HG03064 (cell line): ENCODE results near the gene CTNNBIP1.

Source experiments
- ATAC-seq: cut with Tn5 transposase; IDR thresholded peaks from one replicate; pipeline ENCODE4 v1.9.1; 2021; ENCODE audit warnings: low read depth; ENCODE audit not compliant: unreplicated experiment

CTNNBIP1 gene

DNA sequence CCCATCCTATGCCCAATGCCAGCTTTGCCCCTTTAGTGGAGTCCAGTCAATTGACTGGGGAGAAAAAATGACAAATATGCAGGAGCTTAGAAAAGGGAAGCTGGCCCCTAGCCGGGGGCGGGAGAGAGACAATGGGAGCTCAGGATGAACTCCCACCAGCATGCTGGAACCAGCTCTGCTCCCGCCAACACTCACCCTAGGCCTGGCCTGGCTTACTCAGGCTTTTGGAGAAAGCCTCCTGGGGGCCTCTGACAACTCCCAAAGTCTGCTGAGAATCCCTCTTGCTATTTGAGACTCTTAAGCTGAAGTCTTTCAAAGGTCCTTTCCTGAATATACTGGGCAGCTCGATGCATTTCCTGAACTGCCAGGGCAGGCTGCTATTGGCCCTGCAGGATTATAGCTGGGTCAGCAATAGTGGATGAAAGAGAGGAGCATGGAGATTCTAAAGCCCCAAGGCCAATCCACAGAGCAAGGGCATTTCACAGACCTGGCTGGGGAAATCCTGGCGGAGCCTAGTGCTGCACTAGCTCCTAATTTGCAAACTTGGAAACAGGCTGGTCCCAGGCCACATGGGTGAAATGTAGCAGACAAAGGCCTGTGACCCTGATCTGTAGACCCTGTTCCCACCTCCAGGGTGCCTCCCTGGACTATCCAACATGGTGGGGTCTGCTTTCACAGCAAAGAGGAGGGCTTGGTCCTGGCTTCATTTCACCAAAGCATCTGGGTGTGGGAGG is 50.6 kb downstream of the CTNNBIP1 start:
- ATAC-seq: no peak

DNA sequence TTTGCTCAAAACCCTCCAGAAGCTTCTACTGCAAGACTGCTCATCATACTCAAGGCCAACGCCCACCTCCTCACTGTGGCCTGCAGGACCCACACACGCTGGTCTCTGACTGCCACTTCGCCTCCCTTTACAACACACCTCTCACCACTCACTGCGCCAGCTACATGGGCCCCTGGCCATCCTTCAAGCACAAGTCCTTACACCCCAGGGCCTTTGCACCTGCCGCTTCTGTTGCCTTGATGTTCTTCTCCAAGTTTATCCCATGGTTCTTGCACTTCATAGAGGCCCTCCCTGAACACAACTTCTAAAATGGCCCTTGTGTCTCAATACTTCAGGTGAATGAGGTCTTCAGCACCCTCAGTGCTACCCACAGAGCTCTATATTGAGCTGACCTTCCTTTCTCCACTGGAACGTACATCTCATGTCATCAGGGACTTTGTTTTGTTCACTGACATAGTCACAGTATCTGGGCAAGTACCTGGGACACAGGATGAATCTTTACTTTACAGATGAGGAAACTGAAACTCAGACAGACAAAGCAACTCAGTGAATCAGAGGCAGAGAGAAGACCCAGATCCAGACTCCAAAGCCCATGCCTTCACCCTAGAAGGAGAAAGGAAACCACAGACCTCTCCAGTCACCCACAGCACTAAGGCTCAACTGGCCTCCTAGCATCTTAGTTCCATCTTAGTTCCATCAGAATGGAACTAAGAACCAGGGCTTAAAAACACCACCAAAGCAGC is 51.6 kb downstream of the CTNNBIP1 start:
- ATAC-seq: no peak

DNA sequence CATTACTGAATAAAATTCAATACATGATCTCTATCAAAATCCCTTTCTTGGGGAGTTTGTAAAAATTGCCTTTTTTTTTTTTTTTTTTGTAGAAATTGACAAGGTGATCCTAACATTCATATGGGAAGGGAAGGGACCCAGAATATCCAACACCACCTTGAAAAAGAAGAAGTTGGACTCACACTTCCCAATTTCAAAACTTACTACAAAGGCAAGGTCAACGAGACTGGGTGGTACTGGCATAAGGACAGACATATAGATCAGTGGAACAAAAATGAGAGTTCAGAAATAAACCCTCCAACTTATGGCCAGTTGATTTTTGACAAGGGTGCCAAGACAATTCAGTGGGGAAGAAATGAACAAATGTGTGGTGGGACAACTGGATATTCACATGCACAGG is 54.9 kb downstream of the CTNNBIP1 start:
- ATAC-seq: no peak

DNA sequence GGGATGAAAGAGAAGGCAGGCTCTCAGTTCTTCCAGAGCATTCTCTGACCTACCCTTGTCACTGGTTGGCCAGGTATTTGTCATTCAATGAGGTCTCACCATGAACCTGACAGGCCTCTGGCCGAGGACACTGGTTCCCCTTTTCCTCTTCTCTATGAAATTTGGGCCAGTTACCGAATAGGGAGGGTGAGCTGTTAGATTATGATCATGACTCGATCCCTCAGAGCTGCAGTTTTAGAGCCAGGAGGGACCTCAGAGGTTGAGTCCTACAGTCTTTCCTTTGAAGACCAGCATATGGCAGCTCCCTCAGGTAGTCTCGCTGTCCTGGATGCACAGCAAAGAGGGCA is 56.8 kb downstream of the CTNNBIP1 start:
- ATAC-seq: no peak

DNA sequence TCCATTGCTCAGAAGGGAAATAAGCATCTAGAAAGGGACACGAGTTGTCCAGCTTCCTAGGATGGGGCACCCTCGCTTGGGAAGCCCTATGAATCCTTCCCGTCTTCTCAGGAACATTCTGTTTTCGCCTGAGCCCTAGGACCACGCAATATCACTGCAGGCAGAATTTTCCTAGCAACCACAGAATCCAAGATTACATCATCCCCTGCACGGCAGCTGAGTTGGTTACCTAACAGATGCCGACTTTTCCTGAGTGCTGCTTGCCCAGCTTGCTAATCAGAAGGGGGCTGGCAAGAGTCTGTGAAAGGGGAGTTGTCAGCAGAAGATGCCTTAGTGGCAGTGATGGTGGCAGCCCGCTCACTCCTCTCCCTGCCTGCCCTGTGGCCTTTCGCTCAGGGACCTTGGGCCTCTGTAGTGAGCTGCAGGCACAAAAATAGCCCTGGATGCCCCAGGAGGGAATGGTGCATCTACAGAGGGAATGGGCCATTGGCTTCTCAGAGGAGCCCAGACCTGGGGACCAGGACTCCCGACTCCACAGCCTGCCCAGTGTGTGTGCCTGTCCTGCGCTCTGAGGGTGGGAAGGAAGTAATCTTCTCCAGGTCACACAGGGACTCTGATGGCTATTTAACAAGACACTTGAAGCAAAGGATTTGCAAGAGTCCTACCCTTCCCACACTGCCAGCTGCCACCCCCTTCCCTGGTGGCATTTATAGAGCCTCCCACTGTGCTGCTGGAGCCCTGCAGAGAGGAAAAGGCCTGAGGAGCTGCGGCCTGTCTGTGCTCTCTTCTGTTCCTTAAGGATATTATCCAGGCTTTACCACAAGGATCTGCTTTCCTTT is 57.4 kb downstream of the CTNNBIP1 start:
- ATAC-seq: no peak

DNA sequence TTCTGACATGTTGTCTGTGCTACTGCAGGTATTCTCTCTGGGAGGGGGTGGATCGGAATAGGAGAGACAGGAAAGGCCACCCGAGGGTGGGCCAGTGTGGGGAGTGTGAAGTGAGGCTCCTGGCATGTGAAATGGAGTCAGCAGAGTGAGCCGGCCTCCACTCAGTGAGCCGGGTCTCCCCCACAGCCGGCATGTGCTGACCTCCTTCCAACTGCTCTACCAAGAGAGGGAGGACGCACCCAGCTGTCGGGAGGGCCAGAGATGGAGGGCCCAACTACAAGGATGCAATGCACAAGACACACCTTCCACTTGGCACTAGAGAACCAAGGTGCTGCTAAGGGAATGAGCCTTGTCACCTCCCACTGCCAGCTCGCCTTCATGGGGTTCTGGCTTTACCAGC is 58.1 kb downstream of the CTNNBIP1 start:
- ATAC-seq: no peak

DNA sequence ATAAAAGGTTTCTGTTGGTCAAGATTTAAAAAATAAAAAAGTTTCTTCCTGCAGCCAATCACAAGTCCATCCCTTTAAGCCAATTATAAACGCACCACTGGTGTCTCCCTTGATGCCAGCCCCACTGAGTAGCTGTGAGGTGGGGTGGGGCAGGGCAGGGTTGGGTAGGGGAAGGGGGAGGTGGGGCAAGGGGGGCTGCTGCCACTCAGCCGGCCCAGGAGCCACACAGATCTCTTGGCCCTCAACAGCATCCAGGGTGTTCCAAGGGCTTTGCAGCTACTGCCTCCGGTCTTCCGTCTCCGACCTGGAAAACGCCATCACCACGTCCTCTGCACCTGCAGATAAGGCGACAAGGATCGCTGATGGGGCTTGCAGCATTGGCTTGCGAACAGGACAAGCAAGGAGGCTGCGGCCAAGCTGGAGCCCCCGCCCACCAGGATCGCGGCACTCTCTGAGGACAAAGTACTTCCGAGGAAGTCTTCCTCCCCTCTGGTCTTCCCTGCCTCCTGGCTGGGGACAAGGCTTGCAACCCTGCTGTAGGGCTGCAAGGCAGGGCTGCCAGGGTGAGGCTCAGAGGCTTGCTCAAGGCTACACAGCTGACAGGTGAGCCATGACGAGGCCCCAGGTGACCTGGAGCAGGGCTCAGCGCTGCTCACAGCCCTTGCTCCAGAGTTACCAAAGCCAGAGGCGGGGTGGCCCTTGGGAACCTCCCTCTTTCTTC is 59.5 kb downstream of the CTNNBIP1 start:
- no peak for ATAC-seq

DNA sequence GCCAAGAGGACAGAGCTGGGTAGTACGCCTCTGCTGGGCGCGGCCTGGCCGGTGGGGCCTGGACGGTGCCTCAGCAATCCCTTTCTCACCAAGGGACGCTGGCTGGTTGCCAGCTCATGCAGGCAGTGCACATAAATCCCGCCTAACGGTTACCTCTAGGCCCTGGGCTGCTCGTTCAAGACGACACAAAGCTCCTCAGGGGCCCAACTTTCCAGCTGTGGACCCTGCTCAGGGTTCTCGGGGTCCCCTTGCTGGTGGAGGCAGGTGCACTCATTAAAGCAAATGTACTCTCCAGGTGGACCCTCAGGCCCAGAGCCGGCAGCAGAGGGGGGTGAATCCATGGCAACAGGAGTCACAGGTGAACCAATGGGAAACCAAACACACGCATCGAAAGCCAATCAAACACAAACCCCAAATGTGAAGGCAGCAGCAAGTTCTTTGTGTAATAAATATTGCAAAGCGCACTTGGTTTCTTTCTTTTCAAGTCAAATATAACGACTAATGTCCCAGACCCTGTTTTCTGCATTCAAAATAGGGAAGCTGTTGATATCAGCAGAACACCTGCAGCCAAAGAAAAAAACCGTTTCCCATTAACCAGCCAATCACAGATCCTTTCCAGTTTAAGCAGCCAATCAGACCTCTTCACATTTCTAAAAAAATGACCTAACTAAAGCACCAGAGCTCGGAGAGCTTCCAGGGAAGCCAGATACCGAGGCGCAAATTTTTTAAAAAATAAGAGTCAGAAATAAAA is 60.2 kb downstream of the CTNNBIP1 start:
- ATAC-seq: no peak

DNA sequence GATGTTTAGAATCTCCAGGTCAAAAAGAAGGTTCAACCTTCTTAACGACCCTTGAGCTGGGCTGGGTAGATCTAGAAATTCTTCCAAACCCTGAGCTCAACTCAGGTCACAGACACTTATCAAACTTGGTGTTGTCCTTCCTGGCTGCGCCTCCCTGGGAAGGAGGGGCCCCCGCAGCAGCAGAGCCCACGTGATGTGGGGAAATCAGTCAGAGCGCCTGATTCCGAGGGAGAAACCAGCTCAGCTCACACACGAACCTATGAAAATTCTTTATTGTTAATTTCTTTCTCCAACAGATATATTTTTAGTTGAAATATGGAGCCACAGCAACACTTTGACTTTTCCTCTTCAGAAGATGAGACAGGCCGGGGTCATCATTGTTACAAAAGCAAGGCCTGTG is 62.0 kb downstream of the CTNNBIP1 start:
- no peak for ATAC-seq

DNA sequence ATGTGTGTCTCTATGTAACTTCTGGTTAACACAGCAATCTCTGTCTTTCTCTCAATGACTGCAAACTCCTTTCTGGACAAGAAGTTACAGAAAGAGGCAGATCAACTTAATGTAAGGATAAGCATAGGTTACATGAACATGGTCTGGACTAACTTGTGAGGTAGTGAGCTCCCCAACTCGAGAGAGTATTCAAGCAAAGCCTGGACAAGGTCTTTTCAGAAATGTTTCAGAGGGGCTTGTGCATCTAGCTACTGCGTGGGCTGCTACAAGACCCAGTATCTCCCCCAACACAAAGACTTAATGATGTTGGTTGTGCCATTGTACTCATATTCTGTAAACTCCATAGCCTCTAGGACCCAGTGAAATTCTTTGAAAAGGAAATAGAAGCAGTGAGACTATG is 62.8 kb downstream of the CTNNBIP1 start:
- no peak for ATAC-seq

DNA sequence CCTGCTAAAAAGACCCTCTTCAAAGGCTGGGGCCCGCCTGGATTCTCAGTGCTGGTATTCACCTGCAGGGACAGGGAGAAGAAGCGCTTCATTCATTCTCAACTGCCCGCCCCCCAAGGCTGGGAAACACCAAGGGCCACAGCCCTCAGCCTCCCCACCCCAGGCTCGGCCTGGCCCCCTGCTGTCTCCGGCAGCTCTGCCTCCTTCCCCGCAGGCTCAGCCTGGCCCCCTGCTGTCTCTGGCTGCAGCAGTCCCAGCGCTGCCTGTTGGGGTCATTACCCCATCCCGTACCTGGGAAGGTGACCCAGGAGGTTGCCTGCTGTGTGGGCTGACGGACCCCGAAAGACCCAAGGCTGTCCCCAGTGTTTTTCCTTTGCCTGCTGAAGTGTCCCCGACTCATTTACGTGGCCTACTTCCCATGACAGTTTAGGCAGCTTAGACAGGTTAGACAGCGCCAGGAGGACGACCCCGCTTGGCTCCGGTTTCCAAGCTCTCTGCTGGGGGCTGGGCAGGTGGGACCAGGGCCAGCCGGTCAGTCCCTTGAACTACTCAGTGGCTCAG is 63.4 kb downstream of the CTNNBIP1 start:
- no peak for ATAC-seq

DNA sequence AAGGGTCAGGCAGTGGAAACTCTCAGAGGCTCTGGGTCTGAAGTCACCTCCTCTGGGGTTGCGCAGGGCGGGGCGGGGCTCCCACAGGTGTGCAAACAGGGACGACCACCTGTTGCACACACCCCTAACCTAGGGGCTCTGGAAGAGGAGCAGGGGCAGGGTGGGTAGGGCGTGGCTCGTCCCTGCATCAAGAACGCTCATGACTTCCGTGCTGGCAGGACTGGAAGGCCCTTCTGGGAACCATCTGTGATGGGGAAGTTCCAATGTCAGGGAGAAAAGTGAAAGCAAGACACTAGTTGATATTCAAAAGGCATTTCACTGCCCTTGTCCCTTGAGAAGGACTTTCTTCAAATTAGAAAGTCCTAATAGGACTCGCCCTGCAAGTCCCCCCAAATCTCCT is 64.2 kb downstream of the CTNNBIP1 start:
- ATAC-seq: no peak

DNA sequence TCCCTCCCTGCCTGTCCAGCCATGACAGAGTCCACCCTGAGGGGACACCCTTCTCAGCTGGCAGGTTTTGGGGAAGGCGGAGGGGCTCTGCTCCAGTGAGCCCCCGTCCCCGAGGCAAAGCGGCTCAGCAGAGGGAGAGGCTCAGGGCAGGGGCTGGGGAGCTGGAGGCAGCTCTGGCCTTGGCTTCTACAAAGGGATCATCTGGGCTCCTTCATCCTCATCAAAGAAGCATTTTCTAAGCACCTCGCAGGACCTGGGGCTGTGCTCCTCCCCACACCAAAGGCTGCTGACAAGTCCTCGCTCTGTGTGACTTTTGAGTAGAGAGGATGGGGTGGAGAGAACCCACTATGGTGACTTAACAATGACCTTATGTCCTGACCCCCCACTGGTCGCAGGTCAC is 65.3 kb downstream of the CTNNBIP1 start:
- ATAC-seq: no peak

DNA sequence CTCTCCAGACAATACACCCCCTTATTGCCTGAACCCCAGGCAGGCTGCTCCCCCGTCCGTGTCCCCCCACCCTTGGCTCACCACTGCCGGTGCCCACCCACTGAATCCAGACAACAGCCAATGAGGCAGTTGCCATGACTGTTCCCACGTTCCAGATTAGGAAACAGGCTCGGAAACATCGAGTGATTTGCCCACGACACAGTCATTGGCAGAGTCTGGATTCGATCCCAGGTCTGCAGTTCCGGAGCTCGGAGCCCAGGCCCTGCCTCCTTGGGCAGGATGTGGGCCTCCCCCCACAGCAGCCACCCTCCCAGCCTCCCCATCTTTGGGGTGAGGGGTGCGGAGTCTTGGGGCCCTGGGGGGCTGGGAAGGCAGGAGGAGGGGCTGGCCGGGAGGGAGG is 66.0 kb downstream of the CTNNBIP1 start:
- ATAC-seq: no peak

DNA sequence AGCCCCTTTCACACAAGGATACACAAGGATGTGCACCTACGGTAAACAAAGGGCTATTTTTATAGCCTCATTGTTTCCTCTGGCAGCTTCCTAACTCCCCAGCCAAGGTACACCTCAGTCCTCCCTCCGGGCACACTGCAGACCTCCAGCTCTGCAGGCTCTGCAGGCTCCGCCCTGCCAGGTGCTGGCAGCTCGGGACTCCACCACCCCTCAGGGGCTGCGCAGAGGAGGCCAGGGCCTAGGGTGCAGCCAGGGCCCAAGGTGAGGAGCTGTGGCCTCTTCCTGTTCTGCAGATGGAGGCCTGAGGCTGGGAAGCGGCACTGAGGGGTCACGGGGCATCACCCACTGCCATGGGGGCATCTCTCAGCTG is 66.5 kb downstream of the CTNNBIP1 start:
- ATAC-seq: no peak

DNA sequence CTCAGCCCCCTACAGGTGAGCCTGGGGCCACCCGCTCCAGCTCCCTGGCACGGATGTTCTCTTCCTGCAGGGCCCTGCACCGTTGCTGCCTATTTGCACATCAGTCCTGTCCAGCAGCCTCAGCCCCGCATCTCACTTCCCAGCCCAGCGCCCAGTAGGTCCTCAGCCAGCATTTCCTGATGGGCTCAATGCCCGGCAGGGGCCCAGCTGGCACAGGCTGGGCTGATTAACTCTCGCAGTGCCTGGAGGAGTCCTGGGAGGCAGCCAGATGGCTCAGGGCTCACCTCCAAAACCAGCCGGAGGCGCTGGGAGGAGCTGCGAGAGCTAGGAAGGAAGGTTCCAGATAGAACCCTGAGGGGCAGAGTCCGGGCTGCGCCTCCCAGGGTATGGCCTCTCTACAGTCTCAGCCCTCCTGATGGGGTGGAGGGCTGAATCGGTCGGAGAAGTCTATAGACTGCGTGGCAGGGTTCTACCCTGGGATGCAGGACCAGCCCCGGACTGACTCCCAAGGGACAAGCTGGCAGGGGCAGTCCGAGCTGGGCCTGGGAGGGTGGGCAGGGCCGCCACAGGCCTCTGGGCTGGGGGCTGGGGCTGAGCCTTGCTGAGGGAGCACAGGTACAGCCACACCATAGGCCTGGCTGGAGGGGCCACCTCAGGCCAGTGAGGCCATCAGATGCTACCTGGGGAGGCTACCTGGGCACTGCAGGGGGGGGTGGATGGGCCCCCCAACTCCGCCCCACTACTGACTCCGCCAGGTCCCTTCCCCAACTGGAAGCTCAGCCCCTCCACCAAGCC is 67.1 kb downstream of the CTNNBIP1 start:
- ATAC-seq: no peak

DNA sequence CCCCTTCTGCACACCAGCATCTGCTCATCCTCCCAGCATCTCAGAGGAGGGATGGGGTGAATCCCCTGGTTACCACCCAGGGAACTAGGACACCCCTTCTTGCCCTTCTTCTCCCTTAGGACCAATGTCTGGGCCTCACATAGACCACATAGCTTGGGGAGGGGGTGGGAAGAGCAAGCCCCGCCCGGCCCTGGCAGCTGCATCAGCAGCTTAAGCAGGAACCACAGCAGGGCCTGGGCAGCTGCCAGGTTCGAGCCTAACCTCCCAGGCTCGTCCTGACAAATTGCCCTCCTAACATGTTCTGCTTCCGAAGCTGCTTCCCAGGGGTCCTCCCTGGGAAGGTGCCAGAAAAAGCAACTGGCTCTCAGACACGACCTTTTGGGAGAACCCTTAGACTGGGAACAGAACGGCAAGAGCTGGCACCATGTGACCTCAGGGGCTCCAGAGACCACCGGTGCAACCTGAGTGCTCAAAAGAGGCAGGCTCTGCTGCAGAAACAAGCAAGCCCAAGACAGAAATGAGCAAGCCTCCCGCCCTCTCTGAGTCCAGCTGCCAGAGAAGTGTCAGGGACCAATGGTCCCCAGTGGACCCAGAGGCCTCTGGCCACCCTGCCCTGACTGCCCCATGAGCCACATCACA is 67.9 kb downstream of the CTNNBIP1 start:
- ATAC-seq: no peak

DNA sequence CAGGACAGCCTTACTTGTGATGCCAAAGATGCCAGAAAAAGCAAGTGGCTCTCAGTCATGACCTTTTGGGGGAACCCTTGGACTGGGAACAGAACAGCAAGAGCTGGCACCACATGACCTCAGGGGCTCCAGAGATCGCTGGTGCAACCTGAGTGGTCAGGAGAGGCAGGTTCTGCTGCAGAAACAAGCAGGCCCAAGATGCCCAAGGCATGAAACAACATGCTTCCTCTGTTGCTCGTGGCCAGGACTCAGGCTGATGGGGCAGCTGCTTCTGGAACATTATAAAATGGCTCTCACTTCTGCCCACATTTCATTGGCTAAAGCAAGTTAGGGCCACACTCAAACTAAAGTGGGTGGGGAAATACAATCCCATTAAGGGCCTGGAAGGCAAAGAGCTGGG is 68.6 kb downstream of the CTNNBIP1 start:
- ATAC-seq: no peak

DNA sequence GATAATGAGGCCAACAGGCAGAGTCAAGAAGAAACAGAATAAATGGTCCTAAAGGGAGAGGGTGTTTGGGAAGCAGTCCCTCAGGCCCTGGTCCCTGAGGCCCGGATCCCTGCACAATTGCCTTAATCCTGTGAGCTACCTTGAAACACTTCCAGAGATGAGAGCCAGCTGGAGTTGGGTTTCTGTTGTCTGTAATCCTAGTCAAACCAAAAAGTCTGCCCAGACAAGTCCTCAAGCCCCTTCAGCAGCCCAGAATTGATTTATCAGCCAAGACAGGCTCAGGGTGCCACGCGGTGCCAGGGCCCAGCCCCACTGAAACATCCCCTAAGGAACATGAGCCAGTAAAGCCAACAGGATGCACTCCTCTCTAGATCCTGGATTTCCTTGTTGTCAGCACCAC is 69.9 kb downstream of the CTNNBIP1 start:
- no peak for ATAC-seq
